ENCODE data around the gene MACROD2. TPM values are rescaled to one million over a fixed set of nuclear protein-coding genes. Genes with fewer than 3 reads are reported as not detected.

Gene MACROD2
- total RNA-seq, 6 experiments from 2014 or later, result 0.05 to 0.57 (median 0.11) TPM; not detected in 1

GRCh38 chr20:14644306-14645097 lies 649.2 kb downstream of the MACROD2 start:
- DNase-seq, result no peak
- H3K4me1 Mint-ChIP-seq (ENCODE audit: low read depth), result no peaks in the 10 kb centered on the region

GRCh38 chr20:14647016-14647415 lies 651.7 kb downstream of the MACROD2 start:
- TF ChIP-seq CTCF (IDR thresholded peaks at IDR 0.05), result no peak
- no peaks in the 10 kb centered on the region for H3K4me1 Mint-ChIP-seq (ENCODE audit: low read depth)
- H3K27me3 Mint-ChIP-seq (ENCODE audit: insufficient read depth), result no peaks in the 10 kb centered on the region
- no peaks in the 10 kb centered on the region for H3K36me3 Mint-ChIP-seq (ENCODE audit: low read depth)
- H3K27ac Mint-ChIP-seq, result no peak overlapping the region
- H3K4me3 Mint-ChIP-seq, result no peak overlapping the region
- DNase-seq, result no peak
- peaks cover 28% of the 10 kb centered on the region for H3K9me3 Mint-ChIP-seq

More at GRCh38 chr20:14644306-14645097, 649.2 kb downstream of the MACROD2 start:
- no peak for TF ChIP-seq CTCF (IDR thresholded peaks at IDR 0.05)
- peaks cover 43% of the 10 kb centered on the region for H3K9me3 Mint-ChIP-seq
- H3K27ac Mint-ChIP-seq, result no peak overlapping the region
- no peaks in the 10 kb centered on the region for H3K27me3 Mint-ChIP-seq (ENCODE audit: insufficient read depth)
- H3K36me3 Mint-ChIP-seq (ENCODE audit: low read depth), result no peaks in the 10 kb centered on the region
- no peak overlapping the region for H3K4me3 Mint-ChIP-seq

- Mint-ChIP-seq H3K27ac (no peak overlapping the region), H3K36me3 (ENCODE audit: low read depth) (no peaks in the 10 kb centered on the region), H3K9me3 (peaks cover 37% of the 10 kb centered on the region), H3K27me3 (ENCODE audit: insufficient read depth) (no peaks in the 10 kb centered on the region), H3K4me3 (no peak overlapping the region), H3K4me1 (ENCODE audit: low read depth) (no peaks in the 10 kb centered on the region)
- TF ChIP-seq CTCF (IDR thresholded peaks at IDR 0.05), result no peak
- no peak for DNase-seq
These were observed 654.3 kb downstream of the MACROD2 start for GRCh38 chr20:14649662-14650061.

GRCh38 chr20:14657266-14658005 lies 662.1 kb downstream of the MACROD2 start:
- Mint-ChIP-seq H3K4me1 (ENCODE audit: low read depth) (no peaks in the 10 kb centered on the region), H3K4me3 (no peak overlapping the region), H3K27me3 (ENCODE audit: insufficient read depth) (no peaks in the 10 kb centered on the region), H3K9me3 (peaks cover 44% of the 10 kb centered on the region), H3K36me3 (ENCODE audit: low read depth) (no peaks in the 10 kb centered on the region), H3K27ac (no peak overlapping the region)
- no peak for DNase-seq
- no peak for TF ChIP-seq CTCF (IDR thresholded peaks at IDR 0.05)

- no peaks in the 10 kb centered on the region for H3K27me3 Mint-ChIP-seq (ENCODE audit: insufficient read depth)
- no peak overlapping the region for H3K27ac Mint-ChIP-seq
- no peak for DNase-seq
- no peak for TF ChIP-seq CTCF (IDR thresholded peaks at IDR 0.05)
- peaks cover 36% of the 10 kb centered on the region for H3K9me3 Mint-ChIP-seq
- H3K4me1 Mint-ChIP-seq (ENCODE audit: low read depth), result no peaks in the 10 kb centered on the region
- H3K36me3 Mint-ChIP-seq (ENCODE audit: low read depth), result no peaks in the 10 kb centered on the region
- H3K4me3 Mint-ChIP-seq, result no peak overlapping the region
These were observed 668.8 kb downstream of the MACROD2 start for GRCh38 chr20:14664101-14664500.
